GM21390 (cell line): Measurements from ENCODE around the gene ZNF557.
"Not testable (repeated sequence)": the region's sequence is repeated elsewhere in the genome, so short reads cannot be mapped to it uniquely, and the experiment has no call there.

Experiments
- ATAC-seq: cut with Tn5 transposase; IDR thresholded peaks from one replicate; pipeline ENCODE4 v1.9.1; 2021; ENCODE audit not compliant: unreplicated experiment

Gene ZNF557

DNA sequence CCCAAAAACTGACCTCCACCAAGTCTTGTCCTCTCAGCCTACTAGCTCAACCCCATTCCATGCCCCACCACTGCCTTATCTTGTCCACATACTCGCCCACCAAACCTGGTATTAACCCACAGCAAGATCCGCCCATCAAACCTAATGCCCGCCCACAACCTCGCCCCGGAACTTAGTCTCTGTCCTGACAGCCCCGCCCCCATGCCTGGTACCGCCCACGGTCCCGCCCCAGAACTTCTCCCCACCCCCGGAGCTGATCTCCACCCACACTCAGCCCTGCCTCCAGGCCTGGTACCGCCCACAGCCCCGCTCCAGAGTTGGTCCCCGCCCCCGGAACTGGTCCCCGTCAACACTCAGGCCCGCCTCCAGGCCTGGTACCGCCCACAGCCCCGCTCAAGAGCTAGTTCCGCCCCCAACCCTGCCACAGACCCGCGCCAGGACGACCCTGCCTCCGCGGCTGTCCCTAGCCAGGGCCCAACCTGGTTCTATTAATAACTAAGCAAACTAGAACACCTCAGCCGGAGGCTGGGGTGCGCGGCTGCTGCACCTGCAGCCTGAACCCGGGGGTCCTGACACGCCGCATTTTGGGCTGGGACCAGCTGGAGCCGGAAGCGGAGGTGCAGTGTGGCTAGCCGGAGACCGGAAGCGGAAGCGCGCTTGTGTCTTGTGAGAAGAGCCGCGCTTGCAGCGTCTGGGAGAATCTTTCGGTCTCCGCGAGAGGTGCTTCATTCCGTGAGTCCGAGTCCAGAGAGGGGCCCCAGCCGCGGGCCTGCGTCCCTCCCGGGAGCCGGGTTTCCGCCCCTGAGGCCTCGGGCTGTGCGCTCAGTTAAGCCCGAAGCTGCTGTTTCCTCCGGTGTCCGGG is at the start of gene ZNF557:
Gene ZNF557, plus strand, starts transcription at position 662 of the 862 bp plus-strand sequence. CDS start 5,372 bp downstream, outside the sequence.
- peak; percentile 89 for ATAC-seq

DNA sequence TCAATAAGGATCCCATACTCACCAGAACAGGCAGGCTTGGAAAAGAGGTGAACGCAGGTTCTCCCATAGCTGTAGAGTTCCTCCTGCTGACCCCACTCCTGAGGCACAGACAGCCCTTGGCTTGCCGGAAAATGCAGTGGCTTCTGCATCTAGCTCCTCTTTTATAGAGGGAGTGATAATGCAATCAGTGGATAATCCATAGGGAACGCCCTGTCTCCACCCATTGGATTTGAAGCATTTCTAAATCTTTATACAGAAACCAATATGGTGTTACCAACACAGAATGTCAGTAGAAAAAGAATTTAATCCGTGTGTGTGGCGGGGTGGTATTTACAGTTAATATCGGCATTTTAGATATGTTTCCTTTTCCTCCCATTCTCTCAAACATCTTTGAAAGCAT is 48.2 kb upstream of the ZNF557 start, which contains the start of gene MBD3L2B:
Gene MBD3L2B, minus strand, starts transcription at position 101 of the 400 bp plus-strand sequence. Its CDS starts 34 bp downstream, at position 67.
- ATAC-seq = not testable (repeated sequence)

DNA sequence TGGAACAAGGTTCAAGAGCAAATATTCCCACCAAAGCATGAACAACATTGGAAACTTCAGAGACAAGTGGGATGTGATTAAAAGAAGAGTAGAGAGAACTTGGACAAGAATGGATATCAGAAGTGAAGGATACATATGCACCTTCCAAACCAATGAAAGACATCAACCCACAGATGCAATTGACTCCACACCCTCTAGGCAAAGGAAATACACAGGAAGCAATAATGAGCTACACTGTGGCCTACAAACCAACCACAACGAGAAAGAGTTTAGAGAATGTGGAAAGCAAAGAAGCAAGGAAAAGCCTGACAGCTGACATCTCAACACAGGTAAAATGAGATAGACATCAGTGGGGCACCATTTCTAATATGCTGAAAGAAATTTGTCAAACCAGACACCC is 40.7 kb upstream of the ZNF557 start:
- not testable (repeated sequence) for ATAC-seq

DNA sequence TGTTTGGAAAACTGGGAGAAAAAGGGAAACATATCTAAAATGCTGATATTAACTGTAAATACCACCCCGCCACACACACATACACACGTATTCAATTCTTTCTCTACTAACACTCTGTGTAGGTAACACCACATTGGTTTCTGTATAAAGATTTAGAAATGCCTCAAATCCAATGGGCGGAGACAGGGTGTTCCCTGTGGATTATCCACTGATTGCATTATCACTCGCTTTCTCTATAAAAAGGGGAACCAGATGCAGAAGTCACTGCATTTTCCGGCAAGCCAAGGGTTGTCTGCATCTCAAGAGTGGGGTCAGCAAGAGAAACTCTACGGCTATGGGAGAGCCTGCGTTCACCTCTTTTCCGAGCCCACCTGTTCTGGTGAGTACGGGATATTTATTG is 39.2 kb upstream of the ZNF557 start, which contains the start of gene MBD3L5:
Gene MBD3L5, plus strand, starts transcription at position 301 of the 400 bp plus-strand sequence. Its CDS starts 34 bp downstream, at position 335.
- ATAC-seq = not testable (repeated sequence)

DNA sequence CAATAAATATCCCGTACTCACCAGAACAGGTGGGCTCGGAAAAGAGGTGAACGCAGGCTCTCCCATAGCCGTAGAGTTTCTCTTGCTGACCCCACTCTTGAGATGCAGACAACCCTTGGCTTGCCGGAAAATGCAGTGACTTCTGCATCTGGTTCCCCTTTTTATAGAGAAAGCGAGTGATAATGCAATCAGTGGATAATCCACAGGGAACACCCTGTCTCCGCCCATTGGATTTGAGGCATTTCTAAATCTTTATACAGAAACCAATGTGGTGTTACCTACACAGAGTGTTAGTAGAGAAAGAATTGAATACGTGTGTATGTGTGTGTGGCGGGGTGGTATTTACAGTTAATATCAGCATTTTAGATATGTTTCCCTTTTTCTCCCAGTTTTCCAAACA is 29.4 kb upstream of the ZNF557 start, which contains the start of gene MBD3L4:
Gene MBD3L4, minus strand, starts transcription at position 101 of the 400 bp plus-strand sequence. Its CDS starts 35 bp downstream, at position 66.
- ATAC-seq = not testable (repeated sequence)

DNA sequence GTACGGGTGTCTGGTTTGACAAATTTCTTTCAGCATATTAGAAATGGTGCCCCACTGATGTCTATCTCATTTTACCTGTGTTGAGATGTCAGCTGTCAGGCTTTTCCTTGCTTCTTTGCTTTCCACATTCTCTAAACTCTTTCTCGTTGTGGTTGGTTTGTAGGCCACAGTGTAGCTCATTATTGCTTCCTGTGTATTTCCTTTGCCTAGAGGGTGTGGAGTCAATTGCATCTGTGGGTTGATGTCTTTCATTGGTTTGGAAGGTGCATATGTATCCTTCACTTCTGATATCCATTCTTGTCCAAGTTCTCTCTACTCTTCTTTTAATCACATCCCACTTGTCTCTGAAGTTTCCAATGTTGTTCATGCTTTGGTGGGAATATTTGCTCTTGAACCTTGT is 27.9 kb upstream of the ZNF557 start:
- not testable (repeated sequence) for ATAC-seq

DNA sequence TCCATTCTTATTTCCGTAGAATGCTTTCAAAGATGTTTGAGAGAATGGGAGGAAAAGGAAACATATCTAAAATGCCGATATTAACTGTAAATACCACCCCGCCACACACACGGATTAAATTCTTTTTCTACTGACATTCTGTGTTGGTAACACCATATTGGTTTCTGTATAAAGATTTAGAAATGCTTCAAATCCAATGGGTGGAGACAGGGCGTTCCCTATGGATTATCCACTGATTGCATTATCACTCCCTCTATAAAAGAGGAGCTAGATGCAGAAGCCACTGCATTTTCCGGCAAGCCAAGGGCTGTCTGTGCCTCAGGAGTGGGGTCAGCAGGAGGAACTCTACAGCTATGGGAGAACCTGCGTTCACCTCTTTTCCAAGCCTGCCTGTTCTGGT is 20.5 kb upstream of the ZNF557 start, which contains the start of gene MBD3L2:
Gene MBD3L2, plus strand, starts transcription at position 301 of the 400 bp plus-strand sequence. Its CDS starts 53 bp downstream, at position 354.
- ATAC-seq = not testable (repeated sequence)

DNA sequence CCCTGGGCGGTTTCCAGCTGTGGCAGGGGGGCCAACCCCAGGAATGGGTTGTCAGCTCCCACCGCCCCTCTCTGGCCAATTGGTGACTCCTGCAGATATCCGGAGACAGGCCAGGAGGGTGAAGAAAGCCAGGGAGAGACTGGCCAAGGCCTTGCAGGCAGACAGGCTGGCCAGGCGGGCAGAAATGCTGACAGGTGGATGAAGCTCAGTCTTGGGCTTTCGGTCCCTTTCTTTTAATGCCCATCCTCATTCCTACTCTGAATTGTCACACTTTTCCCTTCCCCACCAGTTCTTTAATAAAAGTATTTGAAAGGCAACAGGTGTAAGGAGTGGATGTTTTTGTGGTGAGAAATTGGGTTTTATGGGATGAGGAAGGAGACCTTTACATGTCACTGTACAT is 18.1 kb upstream of the ZNF557 start:
- ATAC-seq = not testable (repeated sequence)

DNA sequence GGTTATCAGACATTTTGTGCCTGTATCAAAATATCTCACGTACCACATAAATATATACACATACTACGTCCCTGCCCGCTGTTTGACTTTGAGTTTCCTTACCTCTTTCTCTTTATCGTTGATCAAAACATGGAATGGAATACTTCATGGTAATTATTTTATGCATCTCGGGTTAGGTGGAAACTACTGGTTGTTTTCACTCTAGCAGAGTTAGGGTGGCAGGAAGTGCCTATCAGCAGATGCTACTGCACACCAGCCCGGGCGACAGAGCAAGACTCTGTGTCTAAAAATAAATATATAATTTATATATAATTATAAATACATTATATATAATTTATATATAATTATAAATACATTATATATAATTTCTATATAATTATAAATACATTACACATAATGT is 16.6 kb upstream of the ZNF557 start:
- not testable (repeated sequence) for ATAC-seq

DNA sequence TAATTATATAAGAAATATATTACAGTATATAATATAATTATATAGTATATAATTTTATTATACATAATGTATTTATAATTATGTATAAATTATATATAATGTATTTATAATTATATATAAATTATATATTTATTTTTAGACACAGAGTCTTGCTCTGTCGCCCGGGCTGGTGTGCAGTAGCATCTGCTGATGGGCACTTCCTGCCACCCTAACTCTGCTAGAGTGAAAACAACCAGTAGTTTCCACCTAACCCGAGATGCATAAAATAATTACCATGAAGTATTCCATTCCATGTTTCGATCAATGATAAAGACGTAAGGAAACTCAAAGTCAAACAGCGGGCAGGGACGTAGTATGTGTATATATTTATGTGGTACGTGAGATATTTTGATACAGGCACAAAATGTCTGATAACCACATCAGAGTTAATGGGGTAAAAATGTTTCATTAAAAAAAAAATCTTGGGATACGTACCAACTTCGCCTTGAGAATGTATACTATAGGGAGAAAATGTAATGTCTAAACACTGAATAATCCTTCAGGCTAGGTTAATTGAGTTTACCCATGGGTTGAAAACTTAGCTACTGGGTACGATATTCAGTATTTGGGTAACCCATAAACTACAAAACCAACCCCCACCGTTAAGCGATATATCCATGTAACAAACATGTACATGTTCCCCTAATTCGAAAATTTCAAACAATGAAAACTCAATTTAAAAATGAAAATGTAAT is 14.7 kb upstream of the ZNF557 start:
- ATAC-seq = not testable (repeated sequence)

DNA sequence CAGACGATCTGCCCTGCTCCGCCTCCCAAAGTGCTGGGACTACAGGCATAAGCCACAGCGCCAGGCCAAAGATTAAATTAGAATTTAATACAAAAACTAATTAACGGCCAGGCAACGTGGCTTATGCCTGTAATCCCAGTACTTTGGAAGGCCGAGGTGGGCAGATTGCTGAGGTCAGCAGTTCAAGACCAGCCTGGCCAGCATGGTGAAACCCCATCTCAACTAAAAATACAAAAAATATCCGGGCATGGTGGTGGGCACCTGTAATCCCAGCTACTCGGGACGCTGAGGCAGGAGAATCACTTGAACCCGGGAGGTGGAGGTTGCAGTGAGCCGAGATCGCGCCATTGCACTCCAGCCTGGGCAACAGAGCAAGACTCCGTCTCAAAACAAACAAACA is 13.8 kb upstream of the ZNF557 start:
- ATAC-seq = not testable (repeated sequence)

DNA sequence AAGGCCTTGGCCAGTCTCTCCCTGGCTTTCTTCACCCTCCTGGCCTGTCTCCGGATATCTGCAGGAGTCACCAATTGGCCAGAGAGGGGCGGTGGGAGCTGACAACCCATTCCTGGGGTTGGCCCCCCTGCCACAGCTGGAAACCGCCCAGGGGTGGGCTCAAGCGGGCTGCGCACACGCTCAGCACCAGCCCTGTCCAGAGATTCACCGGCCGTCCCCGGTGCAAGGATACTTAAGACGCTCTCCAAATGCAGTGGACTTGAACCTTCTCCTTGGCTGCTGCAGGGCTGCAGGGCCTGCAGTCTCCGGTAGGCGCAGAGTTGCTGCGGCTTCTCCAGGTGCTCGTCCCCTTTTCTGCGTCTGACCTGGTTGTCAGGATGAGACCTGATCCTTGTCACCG is 13.1 kb upstream of the ZNF557 start:
- ATAC-seq = not testable (repeated sequence)

DNA sequence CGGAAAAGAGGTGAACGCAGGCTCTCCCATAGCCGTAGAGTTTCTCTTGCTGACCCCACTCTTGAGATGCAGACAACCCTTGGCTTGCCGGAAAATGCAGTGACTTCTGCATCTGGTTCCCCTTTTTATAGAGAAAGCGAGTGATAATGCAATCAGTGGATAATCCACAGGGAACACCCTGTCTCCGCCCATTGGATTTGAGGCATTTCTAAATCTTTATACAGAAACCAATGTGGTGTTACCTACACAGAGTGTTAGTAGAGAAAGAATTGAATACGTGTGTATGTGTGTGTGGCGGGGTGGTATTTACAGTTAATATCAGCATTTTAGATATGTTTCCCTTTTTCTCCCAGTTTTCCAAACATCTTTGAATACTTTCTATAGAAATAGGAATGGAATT is 10.9 kb upstream of the ZNF557 start, which contains the start of gene MBD3L3:
Gene MBD3L3, minus strand, starts transcription at position 101 of the 400 bp plus-strand sequence. Its CDS starts 71 bp downstream, at position 30.
- ATAC-seq = not testable (repeated sequence)

DNA sequence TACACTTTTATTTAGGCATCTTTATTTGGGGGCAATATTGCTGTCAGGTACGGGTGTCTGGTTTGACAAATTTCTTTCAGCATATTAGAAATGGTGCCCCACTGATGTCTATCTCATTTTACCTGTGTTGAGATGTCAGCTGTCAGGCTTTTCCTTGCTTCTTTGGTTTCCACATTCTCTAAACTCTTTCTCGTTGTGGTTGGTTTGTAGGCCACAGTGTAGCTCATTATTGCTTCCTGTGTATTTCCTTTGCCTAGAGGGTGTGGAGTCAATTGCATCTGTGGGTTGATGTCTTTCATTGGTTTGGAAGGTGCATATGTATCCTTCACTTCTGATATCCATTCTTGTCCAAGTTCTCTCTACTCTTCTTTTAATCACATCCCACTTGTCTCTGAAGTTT is 9.5 kb upstream of the ZNF557 start:
- ATAC-seq = not testable (repeated sequence)

DNA sequence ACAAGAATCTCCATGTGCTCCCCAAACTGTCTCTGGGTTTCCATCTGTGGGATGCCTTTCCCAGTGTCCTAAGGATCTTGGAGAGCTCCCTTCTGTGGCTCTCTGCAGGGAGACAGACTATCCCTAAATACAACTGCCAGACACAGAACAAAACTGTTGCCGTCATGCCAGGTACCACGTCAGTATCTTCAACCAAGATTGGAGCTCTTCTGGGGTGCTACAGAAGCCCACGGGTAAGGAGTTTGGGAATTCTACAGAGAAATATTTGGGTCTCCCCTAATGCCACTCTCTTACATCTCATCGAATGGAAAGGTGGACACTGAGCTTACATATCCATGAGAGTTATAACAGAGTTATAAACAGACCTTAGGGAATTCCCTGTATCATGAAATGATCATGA is 6.2 kb upstream of the ZNF557 start:
- ATAC-seq = no peak

DNA sequence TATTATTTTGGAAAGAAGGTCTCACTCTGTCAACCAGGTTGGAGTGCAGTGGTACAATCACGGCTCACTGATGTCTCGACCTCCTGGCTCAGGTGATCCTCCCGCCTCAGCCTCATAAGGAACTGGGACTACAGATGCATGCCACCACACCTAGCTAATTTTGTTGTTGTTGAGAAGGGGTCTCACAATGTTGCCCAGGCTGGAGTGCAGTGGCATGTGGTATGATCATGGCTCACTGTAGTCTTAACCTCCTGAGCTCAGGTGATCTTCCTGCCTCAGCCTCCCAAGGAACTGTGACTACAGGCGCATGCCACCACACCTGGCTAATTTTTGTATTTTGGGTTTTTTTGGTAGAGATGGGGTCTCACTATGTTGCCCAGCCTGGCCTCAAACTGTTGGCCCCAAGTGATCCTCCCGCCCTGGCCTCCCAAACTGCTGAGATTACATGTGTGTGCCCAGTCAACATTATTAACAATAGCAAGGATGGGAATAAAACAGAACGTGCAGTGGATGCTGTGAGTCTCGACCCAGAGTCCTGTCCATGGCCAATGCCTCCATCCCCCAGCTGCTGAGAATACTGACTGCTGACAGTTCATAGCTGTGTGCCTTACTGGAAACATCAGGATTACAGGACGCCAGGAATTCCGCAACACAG is 5.6 kb upstream of the ZNF557 start:
- ATAC-seq = no peak

DNA sequence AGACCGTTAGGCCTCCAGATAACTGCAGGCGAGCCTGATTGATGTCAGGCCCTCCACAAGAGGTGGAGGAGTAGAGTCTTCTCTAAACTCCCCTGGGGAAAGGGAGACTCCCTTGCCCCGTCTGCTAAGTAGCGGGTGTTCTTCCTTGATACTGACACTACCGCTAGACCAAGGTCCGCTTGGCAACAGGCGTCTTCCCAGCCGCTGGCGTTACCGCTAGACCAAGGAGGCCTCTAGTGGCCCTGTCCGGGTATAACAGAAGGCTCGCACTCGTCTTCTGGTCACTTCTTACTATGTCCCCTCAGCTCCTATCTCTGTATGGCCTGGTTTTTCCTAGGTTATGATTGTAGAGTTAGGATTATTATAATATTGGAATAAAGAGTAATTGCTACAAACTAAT is 2.4 kb upstream of the ZNF557 start:
- ATAC-seq = not testable (repeated sequence)

DNA sequence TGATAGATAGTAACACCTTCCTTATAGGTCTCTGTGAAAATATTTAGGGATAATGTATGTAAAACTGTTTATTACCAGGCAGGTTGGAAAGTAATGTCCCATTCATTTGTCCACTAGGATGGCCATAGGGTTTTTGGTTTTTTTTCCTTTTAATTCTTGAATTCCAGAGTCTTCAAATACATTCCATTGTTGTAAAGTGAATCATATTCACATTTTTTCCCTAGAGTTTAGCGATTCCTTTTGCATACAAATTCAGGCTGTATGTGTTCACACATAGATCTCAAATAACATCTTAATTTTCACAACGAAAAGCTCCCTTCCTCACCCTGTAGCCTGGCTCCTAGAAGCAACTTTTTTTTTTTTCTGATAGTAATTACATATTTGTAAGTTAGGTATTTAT is 1.8 kb upstream of the ZNF557 start:
- ATAC-seq = no peak

DNA sequence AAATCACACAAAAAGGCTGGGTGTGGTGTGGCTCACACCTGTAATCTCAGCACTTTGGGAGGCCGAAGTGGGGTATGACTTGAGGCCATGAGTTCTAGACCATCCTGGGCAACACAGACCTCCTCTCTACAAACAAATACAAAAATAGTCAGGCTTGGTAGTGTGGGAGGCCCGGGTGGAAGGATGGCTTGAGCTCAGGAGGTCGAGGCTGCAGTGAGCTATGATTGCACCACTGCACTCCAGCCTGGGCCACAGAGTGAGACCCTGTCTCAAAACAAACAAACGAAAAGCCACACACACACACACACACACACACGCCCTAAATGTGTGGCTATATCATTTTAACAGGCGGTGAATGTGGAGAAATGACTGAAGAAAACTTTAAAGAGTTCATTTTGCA is 904 bp upstream of the ZNF557 start:
- ATAC-seq = no peak

DNA sequence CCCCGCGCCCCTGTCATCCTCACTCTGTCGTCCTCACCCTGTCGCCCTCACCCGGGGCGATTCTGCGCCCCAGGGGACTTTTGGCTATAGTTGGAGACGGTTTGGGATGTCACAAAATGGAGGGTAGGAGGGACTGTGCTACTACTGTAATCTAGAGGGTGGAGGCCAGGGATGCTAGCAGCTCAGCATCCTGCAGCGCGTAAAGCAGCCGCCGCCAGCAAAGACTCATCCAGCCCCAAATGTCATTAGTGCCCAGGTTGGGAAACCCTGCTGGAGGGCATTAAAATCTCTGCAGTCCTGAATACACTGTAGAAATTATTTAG is 362 bp downstream of the ZNF557 start:
- peak; percentile 8 for ATAC-seq

DNA sequence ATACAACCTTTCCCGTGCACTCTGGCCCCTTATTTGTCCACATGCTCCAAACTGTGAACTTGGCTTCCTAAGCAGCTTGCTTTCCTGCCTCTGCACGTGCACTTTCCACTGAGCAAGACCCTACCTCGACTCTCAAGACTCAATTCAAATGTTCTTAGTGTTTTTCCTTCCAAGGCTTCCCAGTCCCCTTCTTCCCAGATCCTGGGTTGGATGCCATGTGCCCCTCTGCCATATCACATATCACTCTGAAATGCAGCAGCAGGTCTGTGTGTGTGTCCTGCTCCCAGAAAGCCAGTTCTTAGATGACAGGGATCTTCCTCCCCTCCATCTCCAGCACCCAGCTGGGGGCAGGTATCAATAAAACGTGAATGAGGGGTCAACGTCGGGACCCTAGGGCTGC is 3.0 kb downstream of the ZNF557 start:
- no peak for ATAC-seq
